ENCODE data around the gene BTBD10.

Gene BTBD10

DNA sequence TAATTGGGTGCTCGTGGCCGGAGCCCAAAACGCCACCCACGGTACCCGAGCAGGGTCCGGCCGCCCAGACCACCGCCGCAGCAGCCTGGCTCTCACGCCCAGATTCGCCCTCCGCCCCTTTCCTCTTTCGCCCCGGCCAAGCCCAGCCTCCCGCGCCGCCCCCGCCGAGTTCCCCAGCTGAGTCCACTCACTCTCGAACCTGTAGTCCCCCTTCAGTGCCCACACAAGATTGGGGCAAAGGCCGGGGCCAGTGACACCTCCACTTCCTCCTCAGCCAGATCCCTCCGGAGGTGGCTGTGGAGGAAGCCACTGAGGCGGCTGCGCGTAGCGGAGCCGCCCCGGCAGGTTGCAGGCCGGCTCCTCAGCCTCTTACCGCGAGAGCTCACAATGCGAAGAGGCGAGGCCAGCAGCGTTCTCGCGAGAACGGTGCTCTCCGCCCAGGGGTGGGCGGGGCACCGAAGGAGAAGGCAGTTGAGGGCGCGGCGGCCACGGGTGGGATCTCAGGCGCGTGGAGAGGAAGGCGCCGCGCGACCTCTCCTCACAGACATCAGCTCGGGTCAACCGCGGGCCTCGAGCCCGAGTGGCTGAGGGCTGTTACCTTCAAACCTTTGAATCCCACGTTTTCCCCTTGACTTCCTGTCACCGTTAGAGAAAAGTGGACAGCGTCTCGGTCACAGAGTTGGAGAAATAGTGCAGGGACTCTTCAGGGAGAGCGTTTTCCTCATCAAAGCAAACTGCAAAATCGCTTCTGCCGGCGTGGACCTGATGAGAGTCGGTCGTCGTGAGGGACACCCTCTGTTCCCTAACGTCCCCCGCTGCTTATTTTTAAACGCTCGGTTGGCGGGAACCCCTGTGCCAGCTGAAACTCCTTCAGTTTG is at the start of gene BTBD10:
TSS of gene BTBD10 (minus strand) at position 322 of the 878 bp plus-strand sequence. CDS start 18,098 bp downstream, outside the sequence.
- peak; percentile 51 for DNase-seq

DNA sequence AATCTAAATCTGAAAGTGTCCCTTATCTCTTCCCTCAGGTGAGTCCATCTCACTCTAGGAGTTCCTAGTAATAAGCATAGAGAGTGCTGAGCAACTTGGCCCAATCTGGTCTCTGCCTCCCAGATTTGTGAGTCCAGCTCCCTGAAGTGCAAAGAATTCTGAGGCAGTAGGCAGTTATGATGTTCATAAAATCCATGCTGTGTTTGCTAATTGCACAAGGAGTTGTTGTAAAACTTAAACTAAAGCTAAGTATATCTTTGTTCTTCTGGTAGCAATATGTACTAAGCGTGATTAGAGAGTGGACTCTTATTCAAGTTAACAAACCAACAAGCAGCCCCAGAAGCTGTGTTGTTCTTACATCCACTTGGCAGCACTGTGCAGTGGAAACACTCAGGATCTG is 40.4 kb upstream of the BTBD10 start:
- no peak for DNase-seq

DNA sequence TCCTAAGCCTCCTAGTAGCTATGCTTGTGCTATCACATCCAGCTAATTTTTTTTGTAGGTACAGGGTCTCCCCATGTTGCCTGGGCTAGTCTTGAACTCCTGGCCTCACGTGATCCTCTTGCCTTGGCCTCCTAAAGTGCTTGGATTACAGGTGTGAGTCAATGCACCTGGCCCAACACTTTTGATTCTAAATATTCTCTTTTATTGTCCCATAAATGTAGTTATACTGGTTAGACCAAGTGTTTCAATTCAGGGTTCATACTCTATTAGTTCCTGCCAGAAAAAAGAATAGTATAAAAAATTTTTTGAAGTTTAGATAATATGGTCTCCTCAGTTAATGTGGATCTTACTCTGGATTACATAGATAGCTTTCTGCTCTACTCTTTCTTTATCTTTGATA is 39.5 kb upstream of the BTBD10 start:
- DNase-seq = no peak

- no peak for DNase-seq
Measured at GRCh38 chr11:13495929-13496328, 32.9 kb upstream of the BTBD10 start, which contains the start of gene PTH. TSS of gene PTH (minus strand) at chr11:13495997. CDS start at chr11:13492855, 3,142 bp downstream.

GRCh38 chr11:13494051-13494450 is 31.0 kb upstream of the BTBD10 start:
- DNase-seq = no peak

DNA sequence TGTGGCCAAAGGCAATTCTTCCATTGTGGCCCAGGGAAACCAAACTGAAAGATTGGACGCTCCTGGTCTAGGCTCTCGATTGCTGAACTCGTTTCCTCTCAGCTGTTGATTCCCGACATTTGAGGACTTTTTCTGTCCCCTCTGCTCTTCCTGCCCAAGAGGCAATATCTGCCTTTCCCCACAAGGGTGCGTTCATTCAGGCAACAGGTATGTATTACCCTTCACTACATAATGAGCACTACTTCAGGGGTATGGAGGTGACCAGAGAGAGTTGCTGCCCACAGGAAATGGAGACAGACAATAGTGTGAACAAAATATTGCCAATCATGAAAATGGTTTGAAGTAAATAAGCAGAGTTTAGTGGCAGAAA is 24.6 kb upstream of the BTBD10 start:
- DNase-seq = no peak

GRCh38 chr11:13486926-13487660 is 24.1 kb upstream of the BTBD10 start:
- no peak for DNase-seq

DNA sequence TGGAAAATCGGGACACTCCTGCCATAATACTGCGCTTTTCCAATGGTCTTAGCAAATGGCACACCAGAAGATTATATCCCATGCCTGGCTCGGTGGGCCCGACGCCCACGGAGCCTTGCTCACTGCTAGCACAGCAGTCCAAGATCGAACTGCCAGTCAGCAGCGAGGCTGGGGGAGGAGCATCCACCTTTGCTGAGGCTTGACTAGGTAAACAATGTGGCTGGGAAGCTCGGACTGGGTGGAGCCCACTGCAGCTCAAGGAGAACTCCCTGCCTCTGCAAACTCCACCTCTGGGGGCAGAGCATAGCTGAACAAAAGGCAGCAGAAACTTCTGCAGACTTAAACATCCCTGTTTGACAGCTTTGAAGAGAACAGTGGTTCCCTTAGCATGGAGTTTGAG is 17.2 kb upstream of the BTBD10 start:
- DNase-seq = no peak

DNA sequence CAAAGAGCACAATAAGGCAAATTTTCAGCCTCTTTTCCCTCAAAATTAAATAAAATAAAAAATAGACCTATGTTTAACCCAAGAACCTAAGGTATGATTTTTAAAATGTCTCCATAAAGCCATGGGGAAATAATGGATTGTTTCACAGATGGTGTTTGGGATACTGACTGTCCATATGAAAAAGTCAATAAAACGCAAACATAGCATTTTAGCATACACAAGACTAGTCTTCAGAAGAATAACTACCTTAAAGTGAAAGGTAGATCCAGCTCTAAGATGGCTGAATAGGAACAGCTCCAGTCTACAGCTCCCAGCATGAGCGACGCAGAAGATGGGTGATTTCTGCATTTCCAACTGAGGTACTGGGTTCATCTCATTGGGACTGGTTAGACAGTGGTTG is 16.7 kb upstream of the BTBD10 start:
- DNase-seq = no peak

DNA sequence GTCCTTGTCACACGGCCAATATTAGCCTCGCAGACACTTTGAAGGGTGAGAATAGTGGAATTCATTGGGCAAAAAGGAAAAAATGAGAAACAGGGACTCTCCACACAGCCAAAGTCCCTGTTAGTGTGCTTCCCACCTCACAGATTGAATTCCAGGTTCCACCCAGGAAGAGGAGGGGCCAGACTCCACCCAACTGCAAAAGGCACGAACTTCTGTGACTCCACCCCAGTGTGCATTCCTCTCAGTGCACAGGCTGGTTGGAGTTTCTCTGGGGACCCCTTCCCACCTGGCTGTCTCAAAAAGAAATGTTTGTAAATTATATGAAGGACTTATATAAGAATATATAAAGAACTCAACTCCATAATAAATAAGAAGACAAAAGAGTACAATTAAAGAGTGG is 12.1 kb upstream of the BTBD10 start:
- no peak for DNase-seq

GRCh38 chr11:13473013-13473722 is 10.1 kb upstream of the BTBD10 start:
- DNase-seq = no peak

GRCh38 chr11:13468750-13469149 is 5.7 kb upstream of the BTBD10 start:
- no peak for DNase-seq

- DNase-seq = no peak
Measured at GRCh38 chr11:13465909-13466371, 2.9 kb upstream of the BTBD10 start.

DNA sequence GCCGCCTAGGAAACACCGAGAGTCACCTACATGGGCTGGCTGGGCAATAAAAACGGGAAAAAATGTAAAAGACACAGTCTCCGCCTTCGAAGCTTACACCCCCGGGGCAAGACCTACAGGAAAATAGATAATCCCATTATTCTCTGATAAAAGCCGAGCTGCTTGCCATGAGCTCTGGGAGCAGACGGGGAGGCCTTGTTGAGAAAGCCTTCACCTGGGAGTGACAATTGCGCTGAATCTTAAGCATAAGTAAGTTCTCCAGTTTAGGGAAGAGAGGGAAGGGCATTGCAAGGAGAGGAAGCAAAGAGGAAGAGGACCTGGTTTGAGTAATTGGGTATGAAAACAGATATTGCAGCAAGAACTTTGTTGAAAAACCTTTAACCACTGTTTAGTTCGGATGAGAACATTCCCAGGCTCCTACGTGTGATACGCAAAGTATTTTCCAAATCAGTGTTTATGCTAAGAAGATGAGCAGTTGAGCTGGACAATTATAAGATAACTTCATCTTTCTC is 813 bp upstream of the BTBD10 start:
- no peak for DNase-seq

DNA sequence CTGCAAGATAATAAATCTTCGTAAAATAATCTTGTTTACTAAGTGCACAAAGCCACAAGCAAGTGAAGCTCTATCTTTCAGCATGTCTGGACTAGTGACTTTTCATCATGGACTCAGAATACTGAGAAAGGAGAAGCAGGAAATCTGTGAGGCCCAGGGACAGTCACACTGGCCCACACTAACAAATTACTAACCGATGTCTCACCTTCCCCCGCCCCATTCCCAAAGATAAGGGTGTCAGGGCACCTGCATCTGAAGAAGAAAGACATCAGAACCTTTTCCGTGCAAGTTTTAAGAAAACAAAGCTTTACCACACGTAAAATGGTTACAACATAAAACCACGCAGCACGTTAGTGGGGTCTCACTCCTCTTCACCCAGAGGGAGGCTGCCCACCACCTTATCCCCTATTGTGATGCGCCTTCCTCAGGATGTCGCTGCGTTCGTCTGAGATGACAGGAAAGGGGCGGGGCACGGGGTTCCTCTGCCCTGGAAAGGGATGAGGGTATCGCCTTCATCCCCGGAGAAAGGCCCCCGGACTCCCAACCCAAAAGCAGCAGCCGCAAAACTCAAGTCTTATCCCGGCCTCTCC is 616 bp downstream of the BTBD10 start:
- no peak for DNase-seq

DNA sequence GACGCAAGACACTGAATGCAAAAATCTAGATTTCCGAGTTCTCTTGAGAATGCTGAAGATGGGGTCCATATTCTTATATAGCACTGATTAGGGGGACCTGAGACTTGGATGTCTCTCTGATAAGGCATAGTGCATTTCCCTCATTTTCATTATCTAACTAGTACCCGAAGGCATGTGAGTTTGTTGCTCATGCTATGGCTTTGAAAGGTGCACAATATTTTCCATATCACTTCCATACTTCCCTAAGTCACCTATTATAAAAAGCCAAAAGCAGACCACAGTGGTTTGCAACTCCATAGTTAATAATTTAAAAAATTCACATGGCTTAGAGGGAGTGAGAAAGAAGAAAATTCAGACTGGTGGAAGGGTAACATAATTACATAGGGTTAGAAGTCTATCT is 1.7 kb downstream of the BTBD10 start:
- DNase-seq = no peak

- DNase-seq = no peak
Measured at GRCh38 chr11:13450832-13451397, 12.1 kb downstream of the BTBD10 start.

DNA sequence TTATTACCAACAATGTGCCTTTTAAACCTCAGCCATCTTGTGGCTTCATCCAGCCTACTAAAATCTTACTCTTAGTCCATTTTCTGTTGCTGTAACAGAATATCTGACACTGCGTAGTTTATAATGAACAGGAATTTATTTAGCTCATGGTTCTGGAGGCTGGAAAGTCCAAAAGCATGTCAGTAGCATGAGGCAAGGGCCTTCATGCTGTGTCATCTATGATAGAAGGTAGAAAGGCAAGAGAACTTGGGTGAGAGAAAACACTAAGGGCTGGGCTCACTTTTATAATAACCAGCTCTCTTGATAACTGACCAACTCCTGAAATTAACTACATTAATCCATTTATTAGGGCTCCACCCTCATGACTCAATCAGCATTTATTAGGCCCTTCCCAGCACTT is 13.5 kb downstream of the BTBD10 start:
- no peak for DNase-seq

GRCh38 chr11:13448876-13449275 is 14.1 kb downstream of the BTBD10 start:
- DNase-seq = no peak

- no peak for DNase-seq
Measured at GRCh38 chr11:13446444-13446843, 16.6 kb downstream of the BTBD10 start.

- DNase-seq = no peak
Measured at GRCh38 chr11:13445588-13445987, 17.4 kb downstream of the BTBD10 start.

DNA sequence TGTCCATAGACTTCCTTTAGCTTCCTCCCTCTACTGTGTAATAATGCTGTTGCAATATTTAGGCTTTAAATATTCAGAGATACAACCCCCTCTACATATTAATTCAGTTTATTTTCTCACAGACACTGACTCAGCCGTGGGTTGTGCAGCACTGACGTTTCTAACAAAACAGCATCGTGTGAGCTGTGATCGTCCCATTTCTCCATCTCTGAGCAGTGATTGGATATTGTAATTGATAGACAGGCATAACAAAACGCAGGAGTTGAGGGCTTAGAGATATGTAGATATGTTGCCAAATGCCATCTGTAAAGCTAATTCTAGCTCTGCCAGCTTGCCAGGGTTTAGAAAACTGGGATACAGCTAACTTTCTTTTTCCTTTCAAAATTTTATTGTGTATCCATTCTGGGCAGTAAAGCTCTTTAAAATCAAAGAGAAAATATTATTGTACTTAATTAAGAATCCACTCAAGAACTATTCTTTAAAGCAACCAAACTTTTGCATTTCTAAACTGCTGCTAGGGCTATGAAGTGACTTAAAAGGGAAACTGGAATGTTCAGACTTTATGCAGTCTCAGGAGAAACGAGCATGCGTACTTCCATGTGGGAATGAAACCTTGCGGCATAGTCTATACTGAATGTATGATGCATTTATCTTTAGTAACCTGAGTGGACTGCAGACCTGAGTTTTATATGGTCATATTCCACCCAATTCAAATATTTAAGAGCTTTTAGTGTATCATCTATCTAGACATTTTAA is 22.7 kb downstream of the BTBD10 start:
- DNase-seq = peak; percentile 62
